Inferior parietal cortex (tissue), 1 donor: Measurements from ENCODE around the gene UPK3B.
"Not testable (repeated sequence)": the region's sequence is repeated elsewhere in the genome, so short reads cannot be mapped to it uniquely, and the experiment has no call there.

Experiments
- DNase-seq: peaks from one replicate; pipeline ENCODE4 v3.0.0-alpha.2; 2016; ENCODE audit errors: extremely low spot score

UPK3B gene

GRCh38 chr7:76509931-76510877 is at the start of gene UPK3B:
TSS of gene UPK3B (plus strand) at chr7:76510552. CDS start at chr7:76510653, 101 bp downstream.
- DNase-seq: no peak

GRCh38 chr7:76460767-76461166 is 49.6 kb upstream of the UPK3B start:
- DNase-seq: not testable (repeated sequence)

GRCh38 chr7:76461464-76462101 is 48.8 kb upstream of the UPK3B start, which contains the start of gene DTX2:
TSS of gene DTX2 (plus strand) at chr7:76461709. CDS start at chr7:76480510, 18,801 bp downstream.
- not testable (repeated sequence) for DNase-seq

- DNase-seq: not testable (repeated sequence)
Observed at GRCh38 chr7:76462271-76462882, 48.0 kb upstream of the UPK3B start.

- not testable (repeated sequence) for DNase-seq
Observed at GRCh38 chr7:76464959-76465358, 45.4 kb upstream of the UPK3B start.

- not testable (repeated sequence) for DNase-seq
Observed at GRCh38 chr7:76465950-76466349, 44.4 kb upstream of the UPK3B start.

- not testable (repeated sequence) for DNase-seq
Observed at GRCh38 chr7:76467743-76468404, 42.5 kb upstream of the UPK3B start.

GRCh38 chr7:76471556-76472221 is 38.7 kb upstream of the UPK3B start:
- not testable (repeated sequence) for DNase-seq

GRCh38 chr7:76473097-76473496 is 37.3 kb upstream of the UPK3B start:
- not testable (repeated sequence) for DNase-seq

- not testable (repeated sequence) for DNase-seq
Observed at GRCh38 chr7:76476280-76476679, 34.1 kb upstream of the UPK3B start.

- DNase-seq: not testable (repeated sequence)
Observed at GRCh38 chr7:76476742-76477474, 33.4 kb upstream of the UPK3B start.

- not testable (repeated sequence) for DNase-seq
Observed at GRCh38 chr7:76479628-76480027, 30.7 kb upstream of the UPK3B start.

- DNase-seq: not testable (repeated sequence)
Observed at GRCh38 chr7:76480403-76481253, 29.7 kb upstream of the UPK3B start.

- not testable (repeated sequence) for DNase-seq
Observed at GRCh38 chr7:76482660-76483059, 27.7 kb upstream of the UPK3B start.

GRCh38 chr7:76483081-76483480 is 27.3 kb upstream of the UPK3B start:
- not testable (repeated sequence) for DNase-seq

GRCh38 chr7:76484456-76484855 is 25.9 kb upstream of the UPK3B start:
- not testable (repeated sequence) for DNase-seq

- not testable (repeated sequence) for DNase-seq
Observed at GRCh38 chr7:76485822-76486610, 24.3 kb upstream of the UPK3B start.

GRCh38 chr7:76486618-76487017 is 23.7 kb upstream of the UPK3B start:
- not testable (repeated sequence) for DNase-seq
